Measurements from ENCODE around the gene PCGF3. TPM values are rescaled to one million over a fixed set of nuclear protein-coding genes. Genes with fewer than 3 reads are reported as not detected.
A peak's percentile ranks its signal among the peaks of the same experiment; 100 is the strongest.

PCGF3 gene
- total RNA-seq, 4 donors from 2014 or later: 54.8 to 123 (median 90.5) TPM

GRCh38 chr4:714087-714486, 8.5 kb downstream of the PCGF3 start:
- TF ChIP-seq EP300 (IDR thresholded peaks at IDR 0.05): no peak
- no peak for TF ChIP-seq CTCF (IDR thresholded peaks at IDR 0.05)
- no peak for TF ChIP-seq POLR2A (IDR thresholded peaks at IDR 0.05)
- no peaks in the 10 kb centered on the region for H3K9me3 ChIP-seq
- peaks cover 0 to 14% (median 0%) of the 10 kb centered on the region in 3 donors for H3K36me3 ChIP-seq
- no peak for DNase-seq (ENCODE audit: low spot score in 2 of 2)
- WGBS, 2 donors: 89 to 92% methylated on average over 18 of the region's 18 CpGs
- H3K27ac ChIP-seq: no peak overlapping the region
- H3K4me1 ChIP-seq: peaks cover 0 to 26% (median 0%) of the 10 kb centered on the region in 4 donors
- H3K4me3 ChIP-seq: no peak overlapping the region
- H3K27me3 ChIP-seq: no peaks in the 10 kb centered on the region

- Histone ChIP-seq H3K27me3 (no peaks in the 10 kb centered on the region), H3K4me3 (no peak overlapping the region), H3K36me3 (peaks cover 0 to 16% (median 0%) of the 10 kb centered on the region in 3 donors), H3K27ac (peak overlapping the region in 1 of 4 donors; percentile 0), H3K4me1 (peaks cover 0 to 35% (median 7%) of the 10 kb centered on the region in 4 donors), H3K9me3 (no peaks in the 10 kb centered on the region)
- WGBS, 2 donors: 73 to 75% methylated on average over 34 of the region's 34 CpGs
- no peak for DNase-seq (ENCODE audit: low spot score in 2 of 2)
- TF ChIP-seq CTCF (IDR thresholded peaks at IDR 0.05): no peak
- TF ChIP-seq POLR2A (IDR thresholded peaks at IDR 0.05): no peak
- TF ChIP-seq EP300 (IDR thresholded peaks at IDR 0.05): no peak
Measured at GRCh38 chr4:717601-718320, 12.1 kb downstream of the PCGF3 start.

- H3K27me3 ChIP-seq: no peaks in the 10 kb centered on the region
- TF ChIP-seq POLR2A (IDR thresholded peaks at IDR 0.05) (no peak), EP300 (IDR thresholded peaks at IDR 0.05) (no peak), CTCF (IDR thresholded peaks at IDR 0.05) (no peak)
- 74 to 84% methylated on average over 8 of the region's 8 CpGs for WGBS, 2 donors
- H3K27ac ChIP-seq: no peak overlapping the region
- H3K4me1 ChIP-seq: peaks cover 0 to 35% (median 7%) of the 10 kb centered on the region in 4 donors
- peaks cover 0 to 23% (median 0%) of the 10 kb centered on the region in 3 donors for H3K36me3 ChIP-seq
- DNase-seq (ENCODE audit: low spot score in 2 of 2): no peak
- no peaks in the 10 kb centered on the region for H3K9me3 ChIP-seq
- no peak overlapping the region for H3K4me3 ChIP-seq
Measured at GRCh38 chr4:718460-718859, 12.8 kb downstream of the PCGF3 start.

GRCh38 chr4:720111-720860, 14.7 kb downstream of the PCGF3 start:
- Histone ChIP-seq H3K36me3 (peaks cover 0 to 18% (median 0%) of the 10 kb centered on the region in 3 donors), H3K4me1 (peaks cover 0 to 41% (median 7%) of the 10 kb centered on the region in 4 donors), H3K4me3 (no peak overlapping the region), H3K9me3 (no peaks in the 10 kb centered on the region), H3K27ac (peak overlapping the region in 2 of 4 donors; percentile 20 to 60), H3K27me3 (no peaks in the 10 kb centered on the region)
- TF ChIP-seq EP300 (IDR thresholded peaks at IDR 0.05) (no peak), POLR2A (IDR thresholded peaks at IDR 0.05) (no peak), CTCF (IDR thresholded peaks at IDR 0.05) (no peak)
- WGBS, 2 donors: 92 to 97% methylated on average over 59 of the region's 59 CpGs
- DNase-seq (ENCODE audit: low spot score in 2 of 2): no peak

All from tibial nerve (tissue), 4 donors.